ENCODE measurements around the gene CHCHD10. TPM values are rescaled to one million over a fixed set of nuclear protein-coding genes. Genes with fewer than 3 reads are reported as not detected.

The CHCHD10 gene
- total and polyA plus RNA-seq, 2 of the 13 experiments (the other 11 are each of a cell fraction or from before 2014, with no cell fraction given), result 37.0 to 62.8 TPM

DNA sequence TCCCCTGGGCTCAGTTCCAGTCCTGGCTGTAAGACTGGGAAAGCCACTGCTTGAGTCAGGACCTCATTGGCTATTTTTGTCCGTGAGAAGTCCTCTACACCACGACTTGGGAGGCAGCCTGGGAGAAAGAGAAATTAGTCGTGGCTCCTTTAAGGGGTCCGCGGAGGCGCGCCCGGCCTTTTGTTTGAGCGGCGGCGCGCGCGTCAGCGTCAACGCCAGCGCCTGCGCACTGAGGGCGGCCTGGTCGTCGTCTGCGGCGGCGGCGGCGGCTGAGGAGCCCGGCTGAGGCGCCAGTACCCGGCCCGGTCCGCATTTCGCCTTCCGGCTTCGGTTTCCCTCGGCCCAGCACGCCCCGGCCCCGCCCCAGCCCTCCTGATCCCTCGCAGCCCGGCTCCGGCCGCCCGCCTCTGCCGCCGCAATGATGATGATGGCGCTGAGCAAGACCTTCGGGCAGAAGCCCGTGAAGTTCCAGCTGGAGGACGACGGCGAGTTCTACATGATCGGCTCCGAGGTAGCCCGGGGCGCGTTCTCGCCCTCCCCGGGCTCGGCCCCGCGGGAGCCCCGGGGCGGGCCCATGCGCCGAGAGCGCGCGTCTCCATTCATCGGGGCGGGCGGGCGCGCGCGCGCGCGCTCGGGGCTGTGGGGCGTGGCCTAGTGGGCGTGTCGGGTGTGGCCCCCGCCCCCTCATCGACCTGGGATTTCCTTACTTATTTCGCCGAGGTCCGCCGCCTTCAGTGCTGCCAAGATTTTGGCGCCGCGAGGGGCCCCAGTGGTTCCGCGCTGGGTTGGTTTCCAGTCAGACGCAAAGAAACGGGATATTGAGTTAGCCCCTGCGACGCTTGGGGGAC, 19.2 kb upstream of the CHCHD10 start, which contains the start of gene SMARCB1 (continued):
- TF ChIP-seq, protein P1, sequence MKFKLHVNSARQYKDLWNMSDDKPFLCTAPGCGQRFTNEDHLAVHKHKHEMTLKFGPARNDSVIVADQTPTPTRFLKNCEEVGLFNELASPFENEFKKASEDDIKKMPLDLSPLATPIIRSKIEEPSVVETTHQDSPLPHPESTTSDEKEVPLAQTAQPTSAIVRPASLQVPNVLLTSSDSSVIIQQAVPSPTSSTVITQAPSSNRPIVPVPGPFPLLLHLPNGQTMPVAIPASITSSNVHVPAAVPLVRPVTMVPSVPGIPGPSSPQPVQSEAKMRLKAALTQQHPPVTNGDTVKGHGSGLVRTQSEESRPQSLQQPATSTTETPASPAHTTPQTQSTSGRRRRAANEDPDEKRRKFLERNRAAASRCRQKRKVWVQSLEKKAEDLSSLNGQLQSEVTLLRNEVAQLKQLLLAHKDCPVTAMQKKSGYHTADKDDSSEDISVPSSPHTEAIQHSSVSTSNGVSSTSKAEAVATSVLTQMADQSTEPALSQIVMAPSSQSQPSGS (CRISPR knock-in tag; IDR thresholded peaks at IDR 0.05), result no peak
- TF ChIP-seq NFE2 (CRISPR knock-in tag; IDR thresholded peaks at IDR 0.05) (no peak), ZNF879 (CRISPR knock-in tag; IDR thresholded peaks at IDR 0.05) (no peak), ZNF451 (CRISPR knock-in tag; IDR thresholded peaks at IDR 0.05) (peak; percentile 43; the same call in 1 of the 2 replicates), MED8 (CRISPR knock-in tag; IDR thresholded peaks at IDR 0.05; ENCODE audit: insufficient replicate concordance) (peak; percentile 36), NR2F1 (CRISPR knock-in tag; IDR thresholded peaks at IDR 0.05) (no peak), NFAT5 (CRISPR knock-in tag; IDR thresholded peaks at IDR 0.05) (peak; percentile 64; the same call in 1 of the 2 replicates), JARID2 (CRISPR knock-in tag; IDR thresholded peaks at IDR 0.05; ENCODE audit: insufficient replicate concordance) (no peak), PHB2 (IDR thresholded peaks at IDR 0.05; ENCODE audit: partially characterized antibody) (no peak), ESRRA (CRISPR knock-in tag; IDR thresholded peaks at IDR 0.05; ENCODE audit: low read depth) (0 out of 2 replicates have a peak, but pooled peaks have one; percentile 7), PRDM10 (CRISPR knock-in tag; IDR thresholded peaks at IDR 0.05; ENCODE audit: low read depth) (peak; percentile 97), ZNF24 (IDR thresholded peaks at IDR 0.05) (no peak), ZNF841 (CRISPR knock-in tag; IDR thresholded peaks at IDR 0.05; ENCODE audit: borderline replicate concordance) (no peak), HOXA3 (CRISPR knock-in tag; IDR thresholded peaks at IDR 0.05) (0 out of 2 replicates have a peak, but pooled peaks have one; percentile 8)
- TF ChIP-seq, protein P2, sequence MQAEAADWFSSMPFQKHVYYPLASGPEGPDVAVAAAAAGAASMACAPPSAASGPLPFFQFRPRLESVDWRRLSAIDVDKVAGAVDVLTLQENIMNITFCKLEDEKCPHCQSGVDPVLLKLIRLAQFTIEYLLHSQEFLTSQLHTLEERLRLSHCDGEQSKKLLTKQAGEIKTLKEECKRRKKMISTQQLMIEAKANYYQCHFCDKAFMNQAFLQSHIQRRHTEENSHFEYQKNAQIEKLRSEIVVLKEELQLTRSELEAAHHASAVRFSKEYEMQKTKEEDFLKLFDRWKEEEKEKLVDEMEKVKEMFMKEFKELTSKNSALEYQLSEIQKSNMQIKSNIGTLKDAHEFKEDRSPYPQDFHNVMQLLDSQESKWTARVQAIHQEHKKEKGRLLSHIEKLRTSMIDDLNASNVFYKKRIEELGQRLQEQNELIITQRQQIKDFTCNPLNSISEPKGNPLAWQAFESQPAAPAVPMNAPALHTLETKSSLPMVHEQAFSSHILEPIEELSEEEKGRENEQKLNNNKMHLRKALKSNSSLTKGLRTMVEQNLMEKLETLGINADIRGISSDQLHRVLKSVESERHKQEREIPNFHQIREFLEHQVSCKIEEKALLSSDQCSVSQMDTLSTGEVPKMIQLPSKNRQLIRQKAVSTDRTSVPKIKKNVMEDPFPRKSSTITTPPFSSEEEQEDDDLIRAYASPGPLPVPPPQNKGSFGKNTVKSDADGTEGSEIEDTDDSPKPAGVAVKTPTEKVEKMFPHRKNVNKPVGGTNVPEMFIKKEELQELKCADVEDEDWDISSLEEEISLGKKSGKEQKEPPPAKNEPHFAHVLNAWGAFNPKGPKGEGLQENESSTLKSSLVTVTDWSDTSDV (CRISPR knock-in tag; IDR thresholded peaks at IDR 0.05), result no peak
